ENCODE data around the gene FSTL4.
"Not testable (repeated sequence)": the region's sequence is repeated elsewhere in the genome, so short reads cannot be mapped to it uniquely, and the experiment has no call there.

Gene FSTL4

DNA sequence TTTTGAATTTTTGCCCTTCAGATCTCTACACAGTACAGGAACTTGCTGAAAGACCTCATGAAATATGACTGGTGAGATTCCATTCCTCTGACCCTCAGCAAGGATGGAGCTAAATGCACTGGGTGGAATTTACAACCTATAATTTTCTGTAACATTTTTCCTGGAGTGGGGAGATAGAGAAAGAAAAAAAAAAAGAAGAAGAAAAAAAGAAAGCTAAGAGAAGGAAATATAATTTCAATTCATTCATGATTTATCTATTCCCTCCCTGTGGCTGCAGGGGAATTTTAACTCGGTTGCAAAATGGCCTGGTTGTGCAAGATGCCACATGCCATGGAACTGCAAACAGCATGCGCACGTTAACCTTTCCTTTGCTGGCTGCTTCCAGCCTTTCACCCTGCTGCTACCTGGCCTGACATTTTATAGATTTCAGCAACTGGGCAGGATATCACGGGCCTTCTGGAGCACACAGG is 155.4 kb downstream of the FSTL4 start:
- DNase-seq (ENCODE audit: low read depth) = no peak

DNA sequence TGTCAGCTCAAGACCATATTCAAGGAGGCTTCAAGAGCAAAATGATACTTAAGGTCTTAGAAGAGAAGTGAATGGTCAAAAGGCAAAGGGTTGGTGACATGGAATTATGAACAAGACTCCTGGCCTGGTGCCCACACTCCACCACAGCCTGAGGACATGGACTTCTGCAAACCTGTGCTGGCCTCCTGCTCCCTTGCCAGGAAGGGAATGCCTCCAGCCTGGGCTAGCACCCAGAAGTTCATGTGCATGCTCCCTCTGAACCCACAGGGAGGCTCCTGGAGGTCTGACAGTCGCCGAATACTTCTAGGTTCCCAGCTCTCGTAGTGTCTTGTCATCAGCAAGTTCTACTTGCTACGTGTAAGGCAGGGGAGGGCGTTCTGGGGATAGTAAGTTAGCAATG is 156.7 kb downstream of the FSTL4 start:
- no peak for DNase-seq (ENCODE audit: low read depth)

DNA sequence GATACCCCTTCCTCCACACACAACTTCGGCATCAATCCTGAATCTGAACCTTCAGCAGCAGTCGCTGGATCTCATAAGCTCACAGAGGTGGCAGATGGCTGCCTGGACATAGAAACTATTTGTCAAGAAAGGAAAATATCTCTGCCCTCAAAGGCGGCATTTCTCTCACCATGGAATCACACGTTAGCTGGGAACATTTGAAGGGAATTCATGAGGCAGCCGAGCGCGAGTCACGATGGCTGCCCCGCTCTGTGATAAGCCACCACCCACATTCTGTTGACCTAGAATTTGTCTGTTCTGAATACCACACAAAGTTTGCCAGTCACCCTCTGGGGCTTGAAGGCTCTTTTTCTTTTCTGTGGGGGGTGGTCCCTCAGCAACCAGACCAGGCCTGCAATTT is 157.9 kb downstream of the FSTL4 start:
- no peak for DNase-seq (ENCODE audit: low read depth)

DNA sequence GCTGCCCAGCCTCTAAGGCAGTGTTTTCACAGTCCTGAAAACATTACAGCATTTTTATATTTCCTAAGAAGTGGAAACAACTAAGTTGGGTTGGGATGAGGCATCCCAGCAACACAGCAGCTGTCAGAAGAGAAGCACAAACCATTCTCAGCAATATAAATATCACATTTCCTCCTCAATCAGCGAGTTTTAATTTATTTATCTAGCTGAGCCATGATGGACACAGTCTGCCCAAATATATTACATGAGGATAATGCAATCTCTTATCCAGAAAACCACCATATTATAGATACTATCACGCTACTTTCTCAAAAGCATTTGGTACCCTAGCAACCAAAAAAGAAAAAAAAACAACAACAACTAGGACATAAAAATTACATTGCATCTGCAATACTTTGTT is 158.5 kb downstream of the FSTL4 start:
- DNase-seq (ENCODE audit: low read depth) = no peak

DNA sequence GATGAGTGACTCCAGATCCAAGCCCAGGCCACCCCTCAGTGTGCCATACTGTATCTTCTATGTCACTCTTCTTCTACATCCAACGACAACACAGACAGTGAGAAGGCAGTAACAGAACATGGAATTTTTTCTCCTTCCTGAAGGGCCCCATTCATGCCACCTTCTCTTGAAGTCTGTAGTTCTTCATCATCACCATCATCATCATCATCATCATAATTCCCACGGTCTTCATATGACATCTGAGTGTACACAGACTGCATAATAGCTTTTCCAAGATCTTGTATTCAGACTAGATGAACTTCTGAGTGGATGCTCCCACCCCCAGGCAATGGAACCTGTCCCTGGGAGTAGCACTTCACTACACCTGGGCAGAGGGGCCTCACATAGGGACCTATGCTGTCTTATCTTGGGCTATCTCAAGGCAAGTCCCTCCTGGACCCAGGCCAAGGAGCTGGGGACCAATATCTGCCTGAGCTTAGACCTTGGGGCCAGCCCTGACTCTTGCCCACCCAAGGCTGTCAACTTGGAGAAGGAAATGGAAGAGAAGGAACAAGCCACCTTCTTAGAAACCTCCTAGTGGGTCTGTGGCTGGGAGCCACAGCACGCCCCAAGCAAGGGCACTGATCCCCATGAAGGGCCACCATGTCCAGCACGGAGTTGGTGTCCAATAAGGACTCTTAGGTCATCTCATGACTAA is 159.1 kb downstream of the FSTL4 start:
- DNase-seq (ENCODE audit: low read depth) = no peak

DNA sequence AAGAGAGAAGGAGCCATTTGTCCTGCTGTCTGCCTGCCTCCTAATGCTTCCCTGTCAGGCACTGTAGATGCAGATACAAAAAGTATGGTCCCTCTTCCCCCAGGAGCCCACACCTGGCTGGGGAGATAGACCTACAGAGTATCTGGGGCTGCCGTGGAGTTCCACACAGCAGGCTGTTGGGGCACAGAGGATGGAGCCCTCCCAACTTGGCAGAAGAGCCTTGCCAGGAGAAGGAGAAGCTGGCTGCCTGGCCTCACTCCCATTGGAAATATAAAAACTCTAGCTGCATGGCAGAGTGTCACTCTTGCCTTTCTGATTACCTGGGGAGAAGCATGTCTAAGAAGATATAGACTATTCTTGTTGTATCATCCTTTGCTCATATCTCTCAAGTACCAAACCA is 160.4 kb downstream of the FSTL4 start:
- no peak for DNase-seq (ENCODE audit: low read depth)

DNA sequence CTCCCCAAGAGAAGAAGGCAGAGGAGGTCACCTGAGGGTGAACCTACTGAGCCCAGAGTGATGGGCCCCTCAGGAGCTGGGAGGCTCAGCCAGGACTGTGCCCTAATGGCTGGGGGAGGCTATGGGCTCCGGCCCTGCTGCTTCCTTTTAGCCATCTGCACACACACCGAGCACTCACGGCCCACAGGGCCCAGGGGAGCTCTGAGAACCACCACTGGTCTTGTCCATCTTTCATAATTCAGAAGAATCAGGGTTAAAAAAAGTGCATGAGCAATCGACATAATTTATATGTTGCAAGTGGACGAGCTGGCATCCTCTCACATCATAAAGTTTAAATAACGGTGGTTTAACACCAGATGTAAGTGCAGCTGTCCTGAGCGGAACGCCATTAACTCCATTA is 162.1 kb downstream of the FSTL4 start:
- no peak for DNase-seq (ENCODE audit: low read depth)

DNA sequence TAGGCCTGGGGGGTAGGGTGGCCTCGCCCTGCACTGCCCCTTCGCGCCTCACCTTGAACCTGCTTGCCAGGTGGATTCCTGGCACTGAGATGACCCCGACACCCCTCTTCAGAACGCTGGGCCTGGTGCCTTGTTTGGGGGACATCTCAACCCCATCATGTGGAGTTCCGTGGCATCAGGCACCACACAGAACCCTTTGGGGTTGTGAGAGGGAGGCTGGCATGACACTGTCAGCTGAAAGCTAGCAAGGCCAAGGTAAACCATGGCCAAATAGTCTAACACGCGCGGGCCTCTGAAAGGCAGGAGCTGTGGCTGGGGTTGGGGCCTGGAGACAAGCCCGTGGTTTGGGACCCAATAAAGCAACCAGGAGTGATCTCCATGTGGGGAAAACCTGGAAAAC is 163.2 kb downstream of the FSTL4 start:
- no peak for DNase-seq (ENCODE audit: low read depth)

DNA sequence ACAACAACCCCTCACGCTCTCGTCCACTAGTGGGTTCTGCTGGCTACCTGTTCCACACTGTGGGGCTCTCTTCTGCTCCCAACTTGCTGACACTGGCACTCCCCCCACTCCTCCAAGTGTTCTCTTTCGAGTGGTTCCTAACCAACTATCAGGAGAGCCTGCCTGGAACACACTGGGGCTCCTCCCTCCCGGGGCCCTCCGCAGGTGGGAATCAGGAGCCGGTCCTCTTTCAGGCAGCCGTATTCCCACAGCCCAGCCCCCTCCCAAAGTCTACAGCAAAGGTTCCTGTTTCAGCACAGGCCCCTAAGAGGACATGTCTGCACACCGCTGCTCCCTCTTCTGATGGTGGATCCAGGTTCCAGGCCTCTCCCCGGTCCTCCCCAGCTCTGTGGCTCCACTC is 165.9 kb downstream of the FSTL4 start:
- DNase-seq (ENCODE audit: low read depth) = no peak

DNA sequence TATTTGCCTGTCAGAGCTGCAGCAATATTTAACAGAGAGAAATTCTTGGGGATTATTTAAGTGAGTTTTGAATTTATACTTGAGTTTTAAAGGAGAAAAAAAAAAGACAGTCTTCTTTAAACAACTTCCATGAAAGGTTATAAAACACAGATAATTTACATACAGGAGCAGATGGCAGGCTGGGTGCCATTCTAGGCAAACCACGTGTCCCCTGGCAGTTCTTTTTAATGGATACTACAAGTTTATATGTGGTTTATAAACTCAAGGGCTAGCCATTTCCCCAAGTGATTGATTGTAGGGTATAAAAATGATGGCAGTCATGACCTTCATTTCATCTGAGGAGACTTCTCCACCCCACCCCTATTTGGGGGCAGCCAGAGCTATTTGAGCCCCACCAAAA is 166.6 kb downstream of the FSTL4 start:
- no peak for DNase-seq (ENCODE audit: low read depth)

DNA sequence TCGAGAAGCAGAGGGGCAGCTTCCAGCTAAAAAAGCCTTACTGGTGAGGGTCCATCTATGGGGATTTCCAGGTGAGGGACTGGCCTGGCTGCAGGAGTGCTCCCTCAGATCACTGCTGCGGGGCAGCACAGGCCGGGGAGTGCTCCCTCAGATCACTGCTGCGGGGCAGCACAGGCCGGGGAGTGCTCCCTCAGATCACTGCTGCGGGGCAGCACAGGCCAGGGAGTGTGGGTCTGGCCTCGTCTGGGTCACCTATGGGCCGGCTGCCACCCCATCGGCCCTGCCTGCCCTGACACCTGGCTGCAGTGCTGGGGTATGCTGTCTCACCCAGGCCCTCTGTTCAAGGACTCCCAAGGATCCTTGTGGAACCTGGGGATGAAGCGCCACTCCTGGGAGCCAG is 167.1 kb downstream of the FSTL4 start:
- DNase-seq (ENCODE audit: low read depth) = not testable (repeated sequence)

DNA sequence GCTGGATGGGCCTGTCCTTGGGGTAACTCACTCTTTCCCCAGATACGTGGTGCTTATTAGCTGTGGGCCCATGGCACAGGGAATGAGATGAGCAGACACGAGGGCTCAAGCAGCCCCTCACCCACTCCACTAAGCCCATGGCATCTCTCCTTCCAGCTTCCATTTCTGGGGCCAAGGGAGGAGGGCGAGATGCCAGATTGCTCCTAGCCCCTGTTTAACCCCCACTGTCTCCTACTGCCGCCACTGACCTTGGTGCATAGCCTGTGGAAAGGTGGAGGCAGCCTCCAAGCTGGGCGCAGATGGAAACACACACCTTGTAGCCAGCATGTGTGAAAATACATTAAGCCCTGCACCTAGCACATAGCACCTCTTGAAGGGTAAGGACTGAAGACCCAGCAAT is 167.6 kb downstream of the FSTL4 start:
- no peak for DNase-seq (ENCODE audit: low read depth)

DNA sequence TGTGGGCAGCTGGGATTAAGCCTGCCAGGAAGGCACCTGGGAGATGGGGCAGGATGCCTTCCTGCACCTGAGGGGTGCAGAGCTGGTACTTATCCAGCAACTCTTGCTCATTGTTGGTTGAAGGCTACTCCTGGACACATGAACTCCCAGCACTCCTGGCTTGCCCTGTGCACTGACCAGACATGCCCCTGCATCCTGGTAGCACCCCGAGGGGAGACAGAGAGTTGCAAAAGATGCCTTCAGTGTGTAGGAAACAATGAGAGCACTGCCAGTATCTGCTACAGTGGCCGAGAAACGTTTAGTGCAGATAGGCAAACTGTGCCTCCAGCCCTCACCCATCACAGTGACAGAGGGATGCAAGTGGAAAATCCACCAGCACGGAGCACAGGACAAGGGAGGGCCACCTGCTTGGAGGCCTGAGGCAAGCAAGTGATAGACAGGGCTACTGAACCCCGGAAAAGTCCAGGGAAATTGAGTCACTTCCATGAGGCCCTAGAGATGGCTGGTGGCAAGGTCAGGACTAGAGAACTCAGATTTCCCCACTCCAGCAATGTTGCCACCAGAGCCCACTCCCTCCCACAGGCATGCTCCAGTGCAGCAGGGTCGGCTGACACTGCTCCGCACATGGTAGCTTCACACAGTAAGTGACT is 171.1 kb downstream of the FSTL4 start:
- no peak for DNase-seq (ENCODE audit: low read depth)

DNA sequence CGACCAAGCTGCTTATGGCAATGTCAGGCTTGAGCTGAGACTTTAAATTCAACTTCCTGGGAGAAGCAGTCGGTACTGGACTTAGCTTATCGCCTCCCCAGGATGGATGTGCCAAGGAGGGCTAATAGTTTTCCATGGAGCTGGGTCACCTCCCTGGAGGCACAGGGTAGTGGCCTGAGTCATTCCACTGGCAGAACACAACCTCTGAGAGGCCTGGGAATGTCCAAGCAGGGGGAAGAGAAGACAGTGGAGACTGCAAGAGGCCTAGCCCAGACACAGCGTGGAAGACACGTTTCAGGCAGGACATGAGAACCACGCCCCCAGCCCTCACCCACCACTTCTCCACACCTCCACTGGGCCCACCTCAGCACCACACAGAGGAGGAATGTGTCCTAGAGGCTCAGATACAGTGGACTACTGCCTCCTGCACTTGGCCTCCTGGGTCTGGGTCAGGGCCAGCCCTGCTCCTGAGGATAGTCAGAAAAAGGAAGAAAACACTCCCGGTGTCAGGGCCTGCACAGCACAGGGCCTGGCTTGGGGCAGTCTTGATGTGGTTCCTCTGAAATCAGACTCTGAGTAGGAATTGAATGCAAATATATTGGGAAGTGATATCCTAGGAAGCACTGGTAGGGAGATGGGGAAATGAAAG is 171.8 kb downstream of the FSTL4 start:
- DNase-seq (ENCODE audit: low read depth) = no peak

DNA sequence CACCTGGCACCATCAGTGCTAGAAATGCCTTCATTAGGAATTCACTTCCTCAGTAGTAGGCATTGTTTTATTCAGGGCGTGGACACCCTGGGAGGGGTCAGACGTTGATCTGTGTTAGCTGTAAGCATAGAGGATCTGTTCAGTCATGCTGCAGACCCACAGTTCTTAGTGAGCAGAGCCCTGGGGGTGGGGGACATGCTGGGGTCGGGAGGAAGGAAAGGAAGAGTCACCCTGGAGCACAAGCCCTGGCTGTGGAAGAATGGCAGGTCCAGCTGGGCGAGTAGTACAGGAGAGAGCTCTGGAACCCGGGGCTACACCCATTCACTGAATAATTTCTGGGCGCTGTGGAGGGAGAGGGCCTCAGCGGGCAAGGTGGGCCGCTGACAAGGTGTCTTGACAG is 172.5 kb downstream of the FSTL4 start:
- DNase-seq (ENCODE audit: low read depth) = no peak

DNA sequence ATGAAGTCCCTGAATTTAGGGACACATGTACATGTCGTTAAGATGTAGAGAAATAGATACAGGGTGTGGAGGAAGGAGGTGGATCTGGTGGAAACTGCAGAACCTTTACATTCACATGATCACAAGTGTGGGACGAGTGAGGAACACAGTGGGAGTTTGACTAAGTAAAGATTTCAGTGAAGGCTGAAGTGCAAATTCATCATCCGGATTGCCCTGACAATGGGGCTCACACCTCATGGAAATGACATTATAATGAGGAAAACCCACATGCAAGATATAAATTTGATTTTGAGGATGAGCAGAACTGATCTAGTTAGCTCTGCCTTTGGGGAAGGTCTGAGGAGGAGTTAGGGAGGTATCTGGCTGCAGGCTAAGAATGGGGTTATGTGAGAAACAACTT is 173.9 kb downstream of the FSTL4 start:
- DNase-seq (ENCODE audit: low read depth) = no peak

DNA sequence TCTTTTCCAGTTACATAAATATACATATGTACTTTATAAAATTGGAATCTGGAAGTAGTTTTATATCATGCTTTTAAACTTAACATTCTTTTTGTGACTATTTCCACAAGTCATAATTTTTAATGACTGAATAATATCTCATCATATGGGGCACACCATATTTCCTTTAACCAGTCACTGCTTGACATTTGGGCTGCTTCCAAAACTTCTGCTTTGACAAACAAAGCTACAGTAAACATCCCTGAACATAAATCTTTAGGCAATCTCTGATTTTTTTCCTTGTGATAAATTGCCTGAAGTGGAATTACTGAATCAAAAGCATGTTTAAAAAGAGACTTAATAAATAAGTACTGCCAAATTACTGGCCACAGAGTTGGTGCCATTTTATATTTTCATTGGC is 178.0 kb downstream of the FSTL4 start:
- DNase-seq (ENCODE audit: low read depth) = no peak

DNA sequence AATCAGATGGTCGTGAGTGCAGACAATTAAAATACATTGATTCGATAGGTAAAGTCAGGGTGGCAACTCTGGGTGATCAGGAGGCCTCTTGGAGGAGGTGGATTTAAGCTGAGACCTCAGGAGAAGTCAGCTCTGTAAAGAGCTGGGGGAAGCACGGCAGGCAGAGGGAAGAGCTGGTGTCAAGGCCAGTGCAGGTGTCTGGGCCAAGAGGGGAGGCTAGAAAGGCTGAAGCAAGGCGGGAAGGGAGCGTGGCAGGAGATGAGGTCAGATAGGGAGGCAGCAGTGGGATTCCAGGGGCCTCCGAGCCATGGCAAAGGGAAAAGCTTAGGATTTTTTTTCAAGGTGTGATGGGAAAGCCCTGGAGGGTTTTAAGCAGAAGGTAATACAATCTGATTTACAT is 178.7 kb downstream of the FSTL4 start:
- no peak for DNase-seq (ENCODE audit: low read depth)

DNA sequence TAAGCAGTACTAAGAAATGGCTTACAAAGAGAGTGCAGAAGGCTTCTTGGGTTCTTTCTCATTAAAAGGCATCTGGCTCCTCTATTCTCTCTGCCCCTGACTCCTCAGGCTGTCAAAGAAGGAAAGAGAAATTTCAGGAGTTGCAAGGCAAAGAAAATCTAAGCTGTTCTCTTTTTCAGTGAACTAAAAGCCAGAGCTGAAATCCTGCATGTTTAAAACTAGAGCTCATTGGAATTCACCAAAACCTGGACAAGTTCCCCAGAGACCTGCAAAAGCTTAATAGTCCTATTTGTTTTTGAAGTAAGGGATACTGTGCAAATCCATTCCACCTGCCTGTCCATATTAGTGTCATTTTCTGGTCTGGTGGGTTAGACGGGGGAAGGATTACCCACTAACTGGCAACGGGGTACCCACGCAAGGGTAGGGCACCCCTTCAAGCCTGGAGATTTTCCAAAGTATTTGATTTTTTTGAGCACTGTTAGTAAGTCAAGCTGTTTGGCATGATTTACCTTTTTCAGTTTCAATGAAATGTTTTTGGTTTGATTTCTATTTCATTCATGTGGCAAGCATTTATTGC is 179.3 kb downstream of the FSTL4 start:
- DNase-seq (ENCODE audit: low read depth) = no peak

DNA sequence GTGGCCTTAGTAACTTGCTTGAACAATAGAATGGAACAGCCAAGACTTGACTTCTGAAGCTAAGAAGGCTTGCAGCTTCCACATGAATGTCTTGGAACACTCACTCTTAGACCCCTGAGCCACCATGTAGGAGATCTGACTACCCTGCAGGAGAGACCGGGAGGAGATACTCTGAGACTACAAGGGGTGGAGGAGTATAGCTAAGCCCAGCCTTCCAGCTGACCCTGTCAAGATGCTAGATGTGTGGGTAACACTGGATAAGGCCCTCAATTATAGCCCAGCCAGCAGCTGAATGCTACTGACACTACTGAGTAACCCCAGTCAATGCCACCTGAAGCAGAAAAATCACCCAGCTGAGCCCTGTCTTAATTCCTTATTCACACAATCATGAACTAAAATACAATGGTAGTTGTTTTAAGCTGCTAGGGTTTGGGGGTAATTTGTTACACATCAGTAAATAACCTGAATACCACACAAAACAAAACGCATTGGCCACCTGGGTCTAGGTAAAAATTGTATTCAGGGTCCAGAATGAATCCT is 180.9 kb downstream of the FSTL4 start:
- DNase-seq (ENCODE audit: low read depth) = no peak

DNA sequence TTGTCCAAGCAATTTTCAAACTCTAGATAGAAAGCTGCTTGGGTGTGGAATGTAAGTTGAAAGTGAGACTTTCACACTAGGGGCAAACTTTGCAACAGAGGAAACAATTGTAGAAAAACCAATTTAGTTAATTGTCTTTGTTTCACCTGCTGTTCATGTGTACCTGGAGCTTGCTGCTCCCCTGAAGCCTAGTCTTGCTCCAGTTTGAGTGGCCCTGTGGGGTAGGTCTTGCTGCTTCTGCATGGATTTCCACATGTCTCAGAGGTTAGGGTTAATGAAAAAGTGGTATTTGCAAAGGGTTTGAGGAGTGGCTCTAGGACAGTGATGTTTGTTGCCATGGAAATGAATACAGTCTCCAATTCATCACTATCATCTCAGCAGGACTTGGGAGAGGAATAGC is 182.2 kb downstream of the FSTL4 start:
- no peak for DNase-seq (ENCODE audit: low read depth)

DNA sequence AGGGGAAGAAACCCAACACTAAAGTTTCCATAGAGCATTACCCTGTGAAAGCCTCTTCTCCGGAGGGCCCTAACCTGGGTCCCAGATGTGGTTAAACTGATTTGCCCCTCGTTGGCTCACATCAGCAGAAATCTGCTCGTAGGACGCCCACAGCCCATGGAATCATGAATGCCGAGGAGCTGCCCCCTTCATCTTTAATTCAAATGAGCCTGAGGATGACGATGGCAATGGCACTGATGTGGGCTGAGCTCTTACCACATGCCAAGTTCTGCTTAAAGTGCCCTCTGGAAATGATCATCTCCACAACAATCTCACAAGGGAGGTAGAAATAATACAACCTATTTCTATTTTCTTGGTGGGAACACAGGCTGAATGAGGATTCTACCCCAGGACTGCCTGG is 183.3 kb downstream of the FSTL4 start:
- no peak for DNase-seq (ENCODE audit: low read depth)

DNA sequence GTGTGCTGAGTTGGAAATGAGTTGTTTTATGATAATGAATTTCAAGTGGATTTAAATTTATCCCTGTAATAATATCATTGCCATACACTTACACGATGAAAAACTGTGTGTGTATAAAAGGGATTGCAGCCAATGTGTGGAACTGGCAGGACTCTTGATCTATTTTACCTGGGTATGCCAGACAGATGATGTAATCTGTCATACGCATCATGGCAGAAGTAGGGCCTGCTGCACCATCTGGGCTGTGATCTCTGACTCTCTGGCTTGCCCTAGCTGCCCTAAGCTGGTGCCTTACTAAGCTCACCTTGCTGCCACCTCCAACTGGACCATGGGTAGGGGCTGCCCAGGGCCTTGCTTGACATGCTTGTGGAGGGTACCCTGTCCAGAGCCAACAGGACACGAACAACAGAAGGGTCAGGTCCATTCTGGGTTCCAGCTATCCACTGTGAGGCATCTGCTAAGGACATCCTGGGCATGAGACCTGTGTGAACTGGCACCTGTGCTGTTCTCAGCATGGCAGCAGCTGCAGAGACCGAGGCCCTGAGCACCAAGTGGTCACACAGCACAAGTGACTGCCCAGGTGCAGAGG is 184.2 kb downstream of the FSTL4 start:
- no peak for DNase-seq (ENCODE audit: low read depth)

Measured in stimulated activated CD8-positive, alpha-beta memory T cell treated with anti-CD3 and anti-CD28 coated beads, Interleukin-4, amount 100 ng/mL, for 24 hours (primary cell).